Ovary (tissue), 9 donors: ENCODE results near the gene GUCD1. TPM values are rescaled to one million over a fixed set of nuclear protein-coding genes. Genes with fewer than 3 reads are reported as not detected.

Source experiments
- DNase-seq, 5 donors: peaks; one replicate each; pipeline ENCODE4 v3.0.0-alpha.2; 2019 to 2020
- H3K27ac ChIP-seq, 2 donors: fragments of 200-600 bp; one replicate each; pipeline versions ENCODE4 v1.5.1 to v1.8.0; 2019 to 2022
- H3K27me3 ChIP-seq: fragments of 200-600 bp; one replicate; pipeline ENCODE4 v1.8.0; 2022
- H3K36me3 ChIP-seq: fragments of 200-600 bp; sonication (generic); one replicate; pipeline ENCODE4 v1.5.1; 2019
- H3K4me1 ChIP-seq: one replicate; pipeline ENCODE4 v1.8.1; 2013; ENCODE audit warnings: mild to moderate bottlenecking, moderate library complexity; ENCODE audit not compliant: insufficient read depth
- H3K4me3 ChIP-seq: fragments of 200-600 bp; sonication (generic); one replicate; pipeline ENCODE4 v1.5.1; 2017
- H3K9me3 ChIP-seq, 2 donors: fragments of 200-600 bp in 1 of 2; sonication (generic) in 1 of 2; one replicate each; pipeline versions ENCODE4 v1.5.1 to v1.8.1; 2013 to 2019; ENCODE audit warnings: mild to moderate bottlenecking in 1 of 2, moderate library complexity in 1 of 2
- EP300 ChIP-seq: sonication (generic); formaldehyde crosslinking; IDR thresholded peaks from one replicate; pipeline ENCODE4 v1.6.1; 2017; ENCODE audit warnings: antibody characterized with exemption
- POLR2A ChIP-seq: fragments of 450-650 bp; IDR thresholded peaks from one replicate; pipeline ENCODE4 v1.6.1; 2017; ENCODE audit warnings: antibody characterized with exemption, mild to moderate bottlenecking, moderate library complexity
- WGBS, 3 donors: extraction: QIAGEN DNeasy Blood & Tissue Kit in 1 of 3; methylation state at CpG; one replicate each; pipeline versions ENCODE4 v1.1.5 to v1.1.7; 2013 to 2017; 5-methylcytosine and 5-hydroxymethylcytosine counted together
- intact Hi-C, 4 donors: fragments of 100-400 bp; cut with DNase I; formaldehyde crosslinking; loops; one replicate each; pipeline versions ENCODE4 v1.11.0 to v1.15.1; 2022 to 2023
- polyA plus RNA-seq, 2 donors: library from polyadenylated mRNA; stranded (reverse); fragments of 200-250 nt in 1 of 2; fragments of 350-450 nt in 1 of 2; fragmentation: Illumina TruSeq in 1 of 2; extraction: RNeasy Lipid Tissue Mini Kit (QIAGEN cat#74804) in 1 of 2; gene quantifications; one replicate each; pipeline ENCODE4 v1.2.3, GENCODE V29; 2013 to 2014
- total RNA-seq, 7 donors: library from RNA; depleted of rRNA in 2 of 7; stranded (reverse); fragments of >200 nt in 2 of 7; fragmentation: NEBNext Ultra II Directional in 3 of 7; extraction: Animal tissue kit (Norgen Biotek cat#: 25700) in 3 of 7; gene quantifications; one replicate each; pipeline versions ENCODE4 v1.1.0 to v1.2.4, GENCODE V29; 2016 to 2023
- TF ChIP-seq, protein P1 (sequence below), 3 donors: fragments of 450-650 bp in 2 of 3; fragments of 200-600 bp in 1 of 3; IDR thresholded peaks; one replicate each; pipeline versions ENCODE4 v1.5.1 to v1.8.0; 2016 to 2022; ENCODE audit warnings: antibody characterized with exemption in 3 of 3, mild to moderate bottlenecking in 1 of 3
- donor health status: DM: no; HTN: no; CAD: no; lungs with moderate emphysema.
- donor health status: DM: no; HTN: no; CAD: no.
- donor health status: Bipolar disorder and iron deficiency.
- donor health status: DM: yes; HTN: yes; CAD: no.
- donor health status: DM: no; HTN: no; CAD: no.
- donor health status: DM: yes; HTN: yes; CAD: no.

GUCD1 gene
- total and polyA plus RNA-seq, 9 donors: 30.3 to 85.4 (median 55.4) TPM

DNA sequence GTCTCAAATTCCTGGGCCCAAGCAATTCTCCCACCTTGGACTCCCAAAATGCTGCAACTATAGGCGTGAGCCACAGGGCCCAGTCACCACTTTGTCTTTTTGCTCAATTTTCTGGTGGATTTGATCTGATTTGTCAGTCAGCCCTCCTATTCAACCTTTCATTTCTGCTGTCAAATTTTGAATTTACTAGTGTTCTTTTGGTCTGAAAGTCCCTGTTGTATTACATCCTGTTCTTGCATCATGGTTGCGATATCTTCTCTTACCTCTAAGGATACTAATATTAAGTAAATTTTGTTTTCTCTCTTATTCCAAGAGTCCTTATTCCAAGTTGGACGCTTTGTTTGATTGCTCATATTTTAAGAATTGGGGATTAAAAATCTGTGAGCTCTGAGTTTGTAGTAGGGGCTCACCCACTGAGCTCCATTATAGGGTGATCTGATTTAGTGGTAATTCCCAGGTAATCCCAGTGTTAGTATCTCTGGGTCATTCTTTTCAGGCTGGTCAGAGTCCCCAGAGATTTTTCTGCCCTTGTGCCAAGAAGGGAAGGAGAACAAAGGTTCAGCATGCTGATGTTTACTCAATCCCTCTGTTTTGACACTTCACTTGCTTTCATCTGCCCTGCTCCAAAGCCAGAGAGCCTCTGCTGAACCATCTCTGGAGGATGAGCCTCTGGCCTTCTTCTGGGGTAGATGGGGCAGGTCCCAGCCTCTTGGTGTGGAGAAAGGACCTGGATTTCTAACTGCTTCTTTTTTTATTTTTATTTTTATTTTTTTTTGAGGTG is 49.8 kb downstream of the GUCD1 start:
- intact Hi-C loops: loop anchor here in 2 of 4 donors (5.0 to 10.0 kb wide), 2 partner anchors 78 to 180 kb away; partner anchors contain the start of gene ADORA2A (in 1 of the 2)
- no peak overlapping the region for H3K27ac ChIP-seq
- DNase-seq: no peak
- 89 to 96% (median 93%) methylated on average over 3 of the region's 3 CpGs for WGBS, 3 donors
- H3K4me3 ChIP-seq: no peak overlapping the region
- no peaks in the 10 kb centered on the region for H3K27me3 ChIP-seq
- no peaks in the 10 kb centered on the region for H3K4me1 ChIP-seq
- no peaks in the 10 kb centered on the region for H3K36me3 ChIP-seq
- no peaks in the 10 kb centered on the region for H3K9me3 ChIP-seq
- TF ChIP-seq EP300: no peak
- no peak for TF ChIP-seq POLR2A
- TF ChIP-seq, protein P1, sequence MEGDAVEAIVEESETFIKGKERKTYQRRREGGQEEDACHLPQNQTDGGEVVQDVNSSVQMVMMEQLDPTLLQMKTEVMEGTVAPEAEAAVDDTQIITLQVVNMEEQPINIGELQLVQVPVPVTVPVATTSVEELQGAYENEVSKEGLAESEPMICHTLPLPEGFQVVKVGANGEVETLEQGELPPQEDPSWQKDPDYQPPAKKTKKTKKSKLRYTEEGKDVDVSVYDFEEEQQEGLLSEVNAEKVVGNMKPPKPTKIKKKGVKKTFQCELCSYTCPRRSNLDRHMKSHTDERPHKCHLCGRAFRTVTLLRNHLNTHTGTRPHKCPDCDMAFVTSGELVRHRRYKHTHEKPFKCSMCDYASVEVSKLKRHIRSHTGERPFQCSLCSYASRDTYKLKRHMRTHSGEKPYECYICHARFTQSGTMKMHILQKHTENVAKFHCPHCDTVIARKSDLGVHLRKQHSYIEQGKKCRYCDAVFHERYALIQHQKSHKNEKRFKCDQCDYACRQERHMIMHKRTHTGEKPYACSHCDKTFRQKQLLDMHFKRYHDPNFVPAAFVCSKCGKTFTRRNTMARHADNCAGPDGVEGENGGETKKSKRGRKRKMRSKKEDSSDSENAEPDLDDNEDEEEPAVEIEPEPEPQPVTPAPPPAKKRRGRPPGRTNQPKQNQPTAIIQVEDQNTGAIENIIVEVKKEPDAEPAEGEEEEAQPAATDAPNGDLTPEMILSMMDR (IDR thresholded peaks at IDR 0.05): no peak

DNA sequence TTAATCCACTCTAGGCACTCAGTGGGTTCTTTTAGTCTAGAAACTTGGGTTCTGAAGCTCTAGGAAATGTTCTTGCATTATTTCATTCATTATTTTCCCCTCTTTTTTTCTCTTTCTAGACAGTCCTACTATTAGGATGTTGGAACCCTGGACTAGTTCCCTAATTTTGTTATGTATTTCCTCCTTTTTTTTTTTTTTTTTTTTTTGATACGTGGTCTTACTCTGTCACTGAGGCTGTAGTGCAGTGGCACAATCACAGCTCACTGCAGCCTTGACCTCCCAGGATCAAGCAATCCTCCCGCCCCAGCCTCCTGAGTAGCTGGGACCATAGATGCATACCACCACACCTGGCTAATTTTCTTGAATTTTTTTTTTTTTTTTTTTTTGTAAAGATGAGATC is 50.4 kb downstream of the GUCD1 start:
- Histone ChIP-seq H3K36me3 (no peaks in the 10 kb centered on the region), H3K4me3 (no peak overlapping the region), H3K27me3 (no peaks in the 10 kb centered on the region), H3K27ac (no peak overlapping the region), H3K4me1 (no peaks in the 10 kb centered on the region), H3K9me3 (no peaks in the 10 kb centered on the region)
- TF ChIP-seq EP300: no peak
- intact Hi-C loops: loop anchor here in 2 of 4 donors (5.0 to 10.0 kb wide), 2 partner anchors 77 to 180 kb away; partner anchors contain the start of gene ADORA2A (in 1 of the 2)
- DNase-seq: no peak
- 90 to 96% (median 90%) methylated on average over 2 of the region's 2 CpGs for WGBS, 3 donors

DNA sequence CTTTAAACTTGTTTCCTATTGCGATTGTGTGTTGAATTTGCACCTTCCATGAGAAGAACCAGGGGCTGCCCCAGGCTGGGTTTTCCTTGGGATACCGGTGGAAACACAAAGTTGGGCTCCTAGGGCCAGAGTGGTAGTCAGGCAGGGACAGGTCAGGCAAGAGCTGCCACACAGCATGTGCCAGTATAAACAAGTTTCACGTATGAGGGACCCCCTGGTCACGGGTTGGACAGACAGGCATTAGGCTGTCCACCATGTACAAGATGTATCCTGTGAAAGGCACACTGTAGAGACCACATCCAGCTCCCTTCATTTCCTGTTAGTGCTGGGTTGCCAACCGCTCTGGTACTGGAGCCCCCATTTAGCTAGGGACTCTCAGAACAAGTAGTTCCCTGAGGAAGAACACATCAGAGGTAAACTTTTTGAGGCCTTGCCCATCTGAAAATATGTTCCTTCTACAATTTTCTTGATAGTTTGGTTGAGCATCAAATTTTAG is 51.0 kb downstream of the GUCD1 start:
- H3K36me3 ChIP-seq: no peaks in the 10 kb centered on the region
- intact Hi-C loops: loop anchor here in 2 of 4 donors (5.0 to 10.0 kb wide), 2 partner anchors 77 to 179 kb away; partner anchors contain the start of gene ADORA2A (in 1 of the 2)
- no peak overlapping the region for H3K4me3 ChIP-seq
- TF ChIP-seq POLR2A: no peak
- TF ChIP-seq, protein P1 (IDR thresholded peaks at IDR 0.05): no peak
- no peak for TF ChIP-seq EP300
- H3K27ac ChIP-seq: no peak overlapping the region
- no peaks in the 10 kb centered on the region for H3K27me3 ChIP-seq
- no peaks in the 10 kb centered on the region for H3K9me3 ChIP-seq
- no peak for DNase-seq
- 92 to 94% (median 93%) methylated on average over 5 of the region's 5 CpGs for WGBS, 3 donors
- H3K4me1 ChIP-seq: no peaks in the 10 kb centered on the region

DNA sequence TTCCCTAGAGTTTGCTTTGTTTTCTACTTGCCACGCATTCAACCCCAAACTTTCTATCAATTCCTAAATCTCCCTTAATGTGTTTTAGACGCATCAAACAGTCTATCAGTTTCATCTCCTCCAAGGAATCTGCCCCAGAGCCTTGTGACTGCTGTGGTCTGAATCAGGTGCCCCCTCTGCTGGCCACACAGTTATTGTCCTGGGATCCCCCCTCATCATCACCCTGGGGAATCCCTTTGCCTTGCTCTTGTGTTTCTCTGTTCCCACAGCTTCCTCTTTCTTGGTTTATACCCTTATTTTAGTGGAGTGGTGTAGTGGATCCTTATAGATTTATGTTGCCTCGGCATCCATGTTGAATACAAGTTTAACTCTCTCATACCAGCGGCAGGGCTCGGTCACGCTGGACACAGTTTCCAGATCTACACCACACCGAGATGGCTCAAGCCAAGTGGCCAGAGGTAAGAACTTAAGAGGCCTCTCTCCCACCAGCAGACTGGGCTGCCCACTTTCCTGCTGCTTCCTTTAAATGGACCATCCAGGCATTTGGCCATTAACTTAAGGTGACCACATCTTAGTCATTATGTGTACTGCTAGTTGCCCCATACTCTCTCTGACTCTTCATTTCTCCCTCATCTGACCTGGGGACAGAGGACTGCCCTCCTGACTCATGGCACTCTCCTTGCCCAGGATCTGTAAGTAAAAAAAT is 51.6 kb downstream of the GUCD1 start:
- DNase-seq: peak; percentile 28 to 58 (median 51)

More for the DNA sequence above, 51.6 kb downstream of the GUCD1 start:
- H3K4me3 ChIP-seq: no peak overlapping the region
- intact Hi-C loops: loop anchor here in 2 of 4 donors (5.0 to 10.0 kb wide), 2 partner anchors 76 to 178 kb away; partner anchors contain the start of gene ADORA2A (in 1 of the 2)
- 69 to 75% (median 71%) methylated on average over 7 of the region's 7 CpGs for WGBS, 3 donors
- no peaks in the 10 kb centered on the region for H3K4me1 ChIP-seq
- no peaks in the 10 kb centered on the region for H3K27me3 ChIP-seq
- TF ChIP-seq, protein P1 (IDR thresholded peaks at IDR 0.05): peak in 1 of 3 donors; percentile 51
- TF ChIP-seq EP300 (no peak), POLR2A (no peak)
- no peaks in the 10 kb centered on the region for H3K9me3 ChIP-seq
- no peaks in the 10 kb centered on the region for H3K36me3 ChIP-seq
- H3K27ac ChIP-seq: no peak overlapping the region
